ENCODE results near the gene ASXL2.

The ASXL2 gene

DNA sequence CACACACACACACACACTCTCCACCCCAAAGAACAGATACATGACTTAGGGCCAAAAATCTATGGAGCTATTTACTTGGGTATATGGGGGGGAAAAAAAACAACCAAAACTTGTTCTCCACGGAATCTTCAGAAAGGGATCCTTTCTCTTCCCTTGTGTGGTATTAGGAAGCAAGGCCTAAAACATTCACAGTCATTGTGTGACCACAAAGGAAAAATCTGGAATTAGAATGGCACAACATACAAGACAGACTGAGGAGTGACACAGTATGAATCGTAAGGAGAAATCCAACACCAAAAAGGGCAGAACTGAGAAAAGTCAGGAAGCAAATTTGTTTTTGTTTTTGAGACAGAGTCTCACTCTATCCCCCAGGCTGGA, 70.3 kb downstream of the ASXL2 start:
- DNase-seq (ENCODE audit: low read depth in 2 of 3, low spot score in 2 of 3), result no peak

DNA sequence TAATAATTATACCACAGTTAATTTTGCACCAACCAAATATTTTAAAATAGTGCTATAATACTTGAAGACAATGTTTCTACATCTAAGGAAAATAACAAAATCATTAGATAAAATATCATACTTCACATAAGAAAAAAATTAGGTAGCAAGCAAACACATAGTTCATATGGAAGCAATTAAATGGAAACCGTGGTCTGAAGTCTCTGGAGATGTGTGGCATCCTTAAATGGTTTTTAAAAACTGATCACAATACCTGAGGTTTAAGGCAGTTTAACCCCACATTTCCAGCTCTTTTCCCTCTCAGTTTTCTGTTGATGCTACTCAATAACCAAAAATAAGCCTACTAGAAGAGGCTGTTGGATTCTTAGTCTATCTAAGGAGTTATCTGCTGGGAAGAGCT, 71.3 kb downstream of the ASXL2 start:
- no peak for DNase-seq (ENCODE audit: low read depth in 2 of 3, low spot score in 2 of 3)

DNA sequence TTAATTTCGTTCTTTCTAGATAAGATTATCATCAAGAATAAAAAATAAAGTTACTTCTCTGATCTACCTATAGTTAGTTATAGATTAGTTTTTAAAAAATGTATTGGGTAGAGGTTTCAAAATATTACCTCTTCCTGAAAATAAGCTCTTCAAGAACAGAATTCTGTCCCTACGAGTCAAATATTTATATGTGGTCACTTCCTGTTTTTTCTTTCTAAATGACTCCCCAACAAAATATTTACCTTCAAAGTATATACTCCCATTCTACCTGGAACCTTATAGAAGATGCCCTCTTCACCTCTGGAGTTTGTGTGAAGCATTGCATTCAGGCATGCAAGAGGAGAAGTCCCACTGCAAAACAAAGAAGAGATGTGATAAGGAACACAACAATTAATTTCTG, 72.3 kb downstream of the ASXL2 start:
- no peak for DNase-seq (ENCODE audit: low read depth in 2 of 3, low spot score in 2 of 3)

DNA sequence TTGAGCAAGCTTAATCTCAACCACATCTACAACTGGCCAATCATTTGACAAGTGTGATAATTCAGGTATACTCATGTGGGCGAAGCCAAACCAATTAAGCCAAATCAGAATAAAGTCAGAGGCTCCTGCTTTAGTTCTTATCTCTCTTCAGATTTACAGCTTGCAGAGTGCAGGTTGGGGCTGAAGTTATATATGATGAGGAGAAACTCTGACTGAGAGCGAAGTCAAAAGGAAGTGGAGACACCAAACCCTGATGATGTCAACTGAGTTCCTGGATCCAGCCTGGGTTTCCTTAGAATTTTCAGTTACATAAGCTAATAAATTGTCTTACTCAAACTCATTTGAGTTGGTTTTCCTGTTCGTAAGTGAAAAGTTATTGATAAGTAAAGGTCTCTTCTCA, 73.9 kb downstream of the ASXL2 start:
- DNase-seq (ENCODE audit: low read depth in 2 of 3, low spot score in 2 of 3), result no peak

DNA sequence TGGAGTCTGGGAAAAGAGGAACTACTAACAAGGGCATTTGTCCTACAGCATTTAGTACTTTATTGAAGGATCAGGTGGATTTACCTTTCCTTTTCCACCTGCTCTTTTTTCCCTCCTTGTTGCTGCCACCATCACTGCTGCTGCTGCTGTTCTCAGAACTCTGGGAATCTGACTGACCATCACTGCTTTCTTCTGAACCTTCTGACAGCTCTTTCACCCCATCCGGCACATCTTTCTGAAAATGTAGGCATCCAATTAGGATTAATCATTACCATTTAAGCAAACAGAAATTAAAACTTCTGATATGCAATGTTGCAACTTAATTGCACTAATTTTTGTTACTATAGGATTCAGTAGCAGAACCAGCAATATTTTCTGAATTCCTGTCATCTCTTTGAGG, 79.0 kb downstream of the ASXL2 start:
- DNase-seq (ENCODE audit: low read depth in 2 of 3, low spot score in 2 of 3), result no peak

DNA sequence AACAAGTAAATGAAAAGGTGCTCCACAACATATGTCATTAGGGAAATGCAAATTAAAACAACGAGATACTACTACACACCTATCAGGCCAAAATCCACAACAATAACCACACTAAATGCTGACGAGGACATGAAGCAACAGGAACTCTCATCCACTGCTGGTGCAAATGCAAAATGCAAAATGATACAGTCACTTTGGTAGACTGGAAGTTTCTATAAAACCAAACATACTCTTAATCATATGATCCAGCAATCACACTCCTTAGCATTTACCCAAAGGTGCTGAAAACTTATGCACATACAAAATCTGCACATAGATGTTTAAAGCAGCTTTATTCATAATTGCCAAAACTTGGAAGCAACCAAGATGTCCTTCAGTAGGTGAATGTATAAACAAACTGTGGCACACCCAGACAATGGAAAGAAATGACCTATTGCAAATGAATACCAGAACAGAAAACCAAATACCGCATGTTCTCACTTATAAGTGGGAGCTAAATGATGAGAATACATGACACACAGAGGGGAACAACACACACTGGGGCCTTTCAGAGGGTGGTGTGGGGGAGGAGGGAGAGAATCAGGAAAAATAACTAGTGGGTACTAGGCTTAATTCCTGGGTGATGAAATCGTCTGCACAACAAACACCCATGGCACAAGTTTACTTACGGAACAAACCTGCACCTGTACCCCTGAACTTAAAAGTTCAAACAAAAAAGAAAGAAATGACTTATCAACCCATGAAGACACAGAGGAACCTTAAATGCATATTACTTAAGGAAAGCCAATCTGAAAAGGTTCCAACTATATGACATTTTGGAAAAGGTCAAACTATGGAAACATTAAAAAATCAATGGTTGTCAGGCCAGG, 80.4 kb downstream of the ASXL2 start:
- no peak for DNase-seq (ENCODE audit: low read depth in 2 of 3, low spot score in 2 of 3)

DNA sequence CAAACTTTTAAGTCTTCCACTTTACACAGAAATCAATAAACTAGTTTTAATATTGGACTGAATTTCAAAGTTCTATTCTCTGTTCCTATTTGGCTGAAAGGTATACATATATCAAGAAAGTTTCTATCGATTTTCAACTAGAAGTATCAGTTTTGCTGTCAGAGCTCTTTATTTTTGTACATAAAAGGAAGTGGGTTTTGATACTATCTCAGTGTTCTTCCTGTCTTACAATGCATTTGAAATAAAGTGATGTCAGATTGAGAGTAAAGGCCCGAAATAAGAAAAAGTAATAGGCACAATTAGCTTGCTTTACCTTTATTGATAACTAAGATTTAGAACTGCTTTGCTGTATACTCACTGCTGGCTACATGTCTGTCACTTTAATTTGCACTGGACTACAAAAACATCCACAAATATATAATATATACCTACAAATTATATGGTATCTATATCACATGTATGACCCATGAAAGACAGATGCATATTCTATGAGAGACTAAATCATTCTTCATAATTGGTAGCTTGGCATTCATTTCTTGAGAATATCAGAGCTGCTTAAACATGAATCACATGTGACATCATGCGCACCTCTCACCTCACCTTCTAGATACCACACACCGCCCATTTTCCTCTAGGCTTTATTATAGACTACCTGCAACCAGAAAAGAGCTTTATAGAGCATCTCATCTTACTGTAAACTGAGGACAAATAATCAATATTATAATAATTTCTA, 83.6 kb downstream of the ASXL2 start:
- no peak for DNase-seq (ENCODE audit: low read depth in 2 of 3, low spot score in 2 of 3)

DNA sequence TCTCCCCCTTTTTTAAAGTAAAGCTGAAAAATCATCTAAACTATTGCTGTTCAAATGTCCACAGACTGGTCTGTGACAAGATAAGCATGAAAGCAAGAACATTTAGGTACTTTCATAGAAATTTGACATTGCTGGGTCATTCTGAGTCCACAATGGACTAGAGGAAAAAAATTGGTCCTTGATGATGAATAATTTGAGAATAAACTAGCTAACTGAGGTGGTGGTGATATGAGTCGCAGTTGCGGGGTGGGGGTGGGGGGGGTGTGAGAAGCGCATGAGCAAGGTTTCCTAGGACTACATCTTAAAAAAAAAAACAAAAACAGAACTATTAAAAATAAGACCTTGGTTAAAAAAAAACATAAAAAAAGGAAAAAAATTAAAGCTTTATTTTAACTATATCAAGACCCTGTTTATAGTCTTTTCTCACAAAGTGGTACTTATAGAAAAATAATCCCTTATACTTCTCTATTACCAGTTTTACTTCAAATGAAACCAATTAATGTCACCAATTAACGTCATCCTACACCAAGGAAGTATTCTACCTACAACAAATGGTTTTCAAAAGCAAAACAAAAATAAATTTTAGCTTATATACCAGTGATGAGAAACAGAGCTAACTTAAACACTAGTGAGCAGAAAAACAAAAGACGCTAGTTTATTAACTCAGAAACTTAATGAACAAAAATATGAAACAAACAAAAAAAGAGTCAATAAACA, 88.1 kb downstream of the ASXL2 start:
- no peak for DNase-seq (ENCODE audit: low read depth in 2 of 3, low spot score in 2 of 3)

DNA sequence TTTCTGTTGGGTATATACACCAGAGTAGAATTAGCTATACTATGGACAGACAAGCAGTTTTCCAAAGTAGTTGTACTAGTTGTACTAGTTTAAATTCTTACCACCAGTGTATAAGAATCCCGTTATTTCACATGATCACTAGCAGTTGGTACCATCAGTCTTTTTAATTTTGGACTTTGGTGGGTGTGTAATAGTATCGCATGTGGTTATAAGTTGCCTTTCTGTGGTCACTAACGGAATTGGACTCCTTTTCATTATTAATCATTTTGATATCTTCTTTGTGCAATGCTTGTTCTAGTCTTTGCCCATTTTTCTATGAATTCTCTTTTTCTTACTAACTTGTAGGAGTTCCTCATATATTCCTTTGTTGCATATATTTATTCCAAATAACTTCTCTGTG, 89.8 kb downstream of the ASXL2 start:
- no peak for DNase-seq (ENCODE audit: low read depth in 2 of 3, low spot score in 2 of 3)

DNA sequence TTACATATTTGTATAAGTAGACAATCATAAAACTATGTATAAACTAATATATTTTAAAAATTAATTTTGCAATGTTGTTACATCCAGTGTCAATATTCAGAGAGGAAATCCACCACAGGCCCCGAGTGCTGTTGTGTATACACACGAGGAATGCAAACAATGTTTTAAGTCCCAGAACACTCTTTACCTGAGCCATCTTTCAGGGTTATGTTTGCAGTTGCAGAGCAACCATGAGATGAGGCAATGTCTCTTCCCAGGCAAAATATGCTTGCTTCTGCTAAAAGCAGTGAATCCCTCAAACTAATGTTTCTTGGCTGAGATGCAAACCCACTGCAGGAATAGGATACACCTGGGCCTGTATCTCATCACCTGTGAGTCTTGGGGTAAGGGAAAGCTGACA, 91.3 kb downstream of the ASXL2 start:
- DNase-seq (ENCODE audit: low read depth in 2 of 3, low spot score in 2 of 3), result no peak

DNA sequence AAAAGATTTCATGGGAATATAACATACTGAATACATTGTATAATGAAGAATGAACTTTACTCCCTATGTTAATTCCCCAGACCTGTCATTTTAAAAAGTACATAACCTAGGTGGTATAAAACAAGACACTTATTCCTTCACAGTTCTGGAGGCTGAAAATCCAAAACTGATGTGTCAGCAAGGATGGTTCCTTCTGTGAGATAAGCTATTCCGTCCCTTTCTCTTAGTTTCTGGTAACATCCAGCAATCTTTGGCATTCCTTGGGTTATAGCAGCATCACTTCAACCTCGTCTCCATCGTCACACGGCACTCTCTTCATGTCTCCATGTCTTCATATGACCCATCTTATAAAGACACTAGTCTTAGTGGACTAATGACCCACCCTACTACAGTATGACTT, 93.9 kb downstream of the ASXL2 start:
- no peak for DNase-seq (ENCODE audit: low read depth in 2 of 3, low spot score in 2 of 3)

DNA sequence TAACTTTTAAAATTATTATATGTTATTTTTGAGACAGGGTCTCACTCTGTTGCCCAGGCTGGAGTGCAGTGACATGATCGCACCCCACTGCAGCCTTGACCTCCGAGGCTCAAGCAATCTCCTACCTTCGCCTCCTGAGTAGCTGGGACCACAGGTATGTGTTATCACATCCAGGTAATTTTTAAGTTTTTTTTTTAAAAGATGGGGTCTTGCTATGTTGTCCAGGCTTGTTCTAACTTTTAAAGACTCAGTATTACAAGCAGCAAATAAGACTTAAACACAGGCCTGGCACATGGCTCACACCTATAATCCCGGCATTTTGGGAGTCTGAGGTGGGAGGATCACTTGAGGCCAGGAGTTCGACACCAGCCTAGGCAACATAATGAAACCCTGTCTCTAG, 101.2 kb downstream of the ASXL2 start:
- DNase-seq (ENCODE audit: low read depth in 2 of 3, low spot score in 2 of 3), result no peak

DNA sequence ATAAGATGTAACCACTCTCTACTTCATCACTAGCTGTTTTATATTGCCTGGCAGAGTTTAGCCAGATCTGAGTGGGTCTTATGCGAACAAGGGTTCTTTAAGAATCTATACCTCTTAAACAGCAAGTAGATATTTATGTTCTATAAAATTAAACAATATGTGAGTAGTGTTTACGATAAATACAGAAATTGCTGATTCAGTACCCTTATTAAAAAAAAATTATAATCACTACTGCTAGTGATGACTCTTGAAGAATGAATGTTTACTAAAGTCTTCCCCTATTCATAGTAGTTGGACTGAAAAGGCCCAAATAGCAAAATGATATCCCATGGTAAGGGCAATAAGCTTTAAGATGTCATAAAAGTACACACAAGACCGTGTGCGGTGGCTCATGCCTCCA, 106.2 kb downstream of the ASXL2 start:
- no peak for DNase-seq (ENCODE audit: low read depth in 2 of 3, low spot score in 2 of 3)

DNA sequence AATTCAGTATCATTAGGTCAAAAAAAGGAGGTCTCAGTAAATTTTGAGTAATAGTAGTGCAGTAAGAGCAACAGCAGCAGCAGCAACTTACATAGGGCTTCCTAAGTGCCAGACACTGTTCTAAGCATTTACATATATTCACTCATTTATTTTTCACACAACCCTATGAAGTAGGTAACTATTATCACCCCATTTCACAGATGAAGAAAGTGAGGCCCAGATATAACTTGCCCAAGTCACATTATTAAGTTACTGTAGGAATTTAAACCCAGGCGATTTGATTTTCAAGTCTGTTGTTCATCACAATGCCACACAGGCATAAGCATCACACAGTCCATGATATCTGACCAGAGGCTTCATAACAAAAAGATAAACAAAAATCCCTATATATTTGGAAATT, 114.7 kb downstream of the ASXL2 start:
- DNase-seq (ENCODE audit: low read depth in 2 of 3, low spot score in 2 of 3), result no peak

DNA sequence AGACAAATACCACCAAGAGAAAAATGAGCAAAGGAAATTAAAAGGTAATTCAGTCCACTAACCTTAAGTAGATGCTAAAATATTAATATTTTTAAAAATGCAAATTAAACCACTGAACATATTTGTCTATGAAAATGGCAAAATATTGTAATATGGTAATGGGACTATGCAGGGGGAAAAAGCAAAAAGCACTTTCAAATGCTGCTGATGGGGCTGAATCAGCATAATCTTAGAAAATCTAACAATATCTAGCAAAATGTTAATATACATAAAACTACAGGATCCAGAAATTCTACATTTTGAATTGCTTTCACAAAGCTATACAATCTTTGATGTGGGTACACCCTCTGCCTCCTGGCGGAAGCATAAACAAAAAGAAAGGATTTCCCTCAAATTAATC, 118.0 kb downstream of the ASXL2 start:
- DNase-seq (ENCODE audit: low read depth in 2 of 3, low spot score in 2 of 3), result no peak

DNA sequence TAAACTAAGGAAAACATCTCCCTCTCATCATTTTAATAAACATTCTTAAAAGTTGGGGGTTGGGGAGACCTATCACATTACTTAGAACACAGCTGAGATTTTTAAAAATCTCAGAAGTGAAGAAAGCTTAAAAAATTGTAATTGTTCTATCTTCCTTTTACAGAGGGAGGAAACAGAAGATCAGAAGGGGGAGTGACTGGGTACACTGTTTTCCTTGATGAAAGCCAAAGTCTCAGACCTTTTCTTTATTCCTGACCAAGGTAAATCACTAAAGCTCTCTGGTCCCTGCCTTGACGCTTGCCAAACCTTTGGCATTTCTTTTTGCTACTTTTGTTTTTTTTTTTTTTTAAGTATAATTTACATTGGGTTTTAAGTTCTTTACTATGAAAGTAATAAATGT, 119.9 kb downstream of the ASXL2 start:
- no peak for DNase-seq (ENCODE audit: low read depth in 2 of 3, low spot score in 2 of 3)

DNA sequence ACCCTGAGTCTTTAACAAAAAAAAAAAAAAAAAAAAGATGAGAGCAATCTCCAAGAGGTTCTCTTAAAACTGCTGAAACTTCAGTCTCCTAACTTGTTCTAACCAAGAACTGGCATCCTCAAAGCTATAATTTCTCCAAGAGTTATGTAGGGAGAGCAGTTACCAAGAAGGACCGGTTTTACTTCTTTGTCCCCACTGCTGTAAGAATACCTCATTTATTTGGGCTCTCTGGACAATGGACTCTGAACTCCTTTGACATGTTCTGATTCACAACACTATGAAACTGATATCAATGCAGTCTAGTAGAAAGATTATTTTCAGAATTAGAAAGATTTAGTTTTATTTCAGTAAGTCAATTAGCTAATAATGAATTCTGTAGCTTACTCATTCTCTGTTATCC, 120.4 kb downstream of the ASXL2 start:
- DNase-seq (ENCODE audit: low read depth in 2 of 3, low spot score in 2 of 3), result no peak

DNA sequence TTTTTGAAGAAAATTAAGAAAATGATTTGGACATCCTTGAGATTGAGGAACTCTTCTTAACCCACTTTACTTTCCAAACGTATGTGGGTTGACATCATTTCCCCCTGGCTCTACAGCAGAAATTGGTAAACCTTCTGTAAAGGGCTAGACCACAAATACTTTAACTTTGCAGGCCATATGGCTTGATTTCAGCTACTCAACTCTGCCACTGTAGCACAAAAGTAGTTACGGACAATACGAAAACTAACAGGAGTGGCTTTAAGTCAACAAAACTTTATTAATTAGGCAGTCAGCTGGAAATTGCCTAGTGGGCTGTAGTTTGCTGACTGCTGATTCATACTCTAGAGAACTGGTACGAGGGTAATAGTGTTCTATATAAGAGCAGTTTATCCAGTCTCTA, 121.8 kb downstream of the ASXL2 start:
- DNase-seq (ENCODE audit: low read depth in 2 of 3, low spot score in 2 of 3), result no peak

DNA sequence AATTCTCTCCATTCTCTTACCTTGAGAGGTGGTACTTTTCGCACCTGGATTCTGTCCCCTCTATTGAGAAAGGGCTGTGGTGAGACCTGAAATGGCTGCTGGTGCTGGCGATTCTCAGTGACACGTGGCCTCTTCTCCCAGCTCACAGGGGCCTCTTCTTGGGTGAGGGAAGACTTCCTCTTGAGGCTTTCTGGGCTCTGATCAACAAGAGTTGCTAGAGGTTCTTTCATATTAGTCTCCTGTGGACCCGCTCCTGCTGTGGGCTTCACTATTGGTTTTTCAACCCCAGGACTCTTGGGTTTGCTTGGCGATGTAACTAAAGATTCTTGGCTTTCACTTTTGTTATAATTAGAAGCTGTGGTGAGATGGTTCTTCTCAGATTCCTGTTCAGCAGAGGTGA, 128.6 kb downstream of the ASXL2 start:
- no peak for DNase-seq (ENCODE audit: low read depth in 2 of 3, low spot score in 2 of 3)

DNA sequence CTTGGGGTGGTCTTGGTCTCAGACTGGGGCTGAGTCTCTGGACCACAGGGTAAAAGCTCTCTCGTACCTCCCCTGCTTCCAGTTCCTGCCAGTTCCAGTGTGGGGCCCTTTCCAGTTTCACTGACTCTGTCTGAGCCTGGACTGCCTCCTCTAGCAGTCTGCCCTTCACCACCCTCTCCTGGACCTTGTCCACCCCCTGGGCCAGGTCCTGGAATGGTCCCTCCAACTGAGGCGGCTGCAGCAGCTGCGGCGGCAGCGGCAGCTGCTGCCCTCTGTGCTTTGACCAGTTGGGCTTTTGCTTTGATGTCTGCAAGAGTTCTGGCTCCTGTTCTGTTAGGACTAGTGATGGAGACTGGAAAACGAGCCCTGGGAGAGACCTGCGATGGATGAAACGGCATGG, 134.2 kb downstream of the ASXL2 start:
- DNase-seq (ENCODE audit: low read depth in 2 of 3, low spot score in 2 of 3), result no peak

DNA sequence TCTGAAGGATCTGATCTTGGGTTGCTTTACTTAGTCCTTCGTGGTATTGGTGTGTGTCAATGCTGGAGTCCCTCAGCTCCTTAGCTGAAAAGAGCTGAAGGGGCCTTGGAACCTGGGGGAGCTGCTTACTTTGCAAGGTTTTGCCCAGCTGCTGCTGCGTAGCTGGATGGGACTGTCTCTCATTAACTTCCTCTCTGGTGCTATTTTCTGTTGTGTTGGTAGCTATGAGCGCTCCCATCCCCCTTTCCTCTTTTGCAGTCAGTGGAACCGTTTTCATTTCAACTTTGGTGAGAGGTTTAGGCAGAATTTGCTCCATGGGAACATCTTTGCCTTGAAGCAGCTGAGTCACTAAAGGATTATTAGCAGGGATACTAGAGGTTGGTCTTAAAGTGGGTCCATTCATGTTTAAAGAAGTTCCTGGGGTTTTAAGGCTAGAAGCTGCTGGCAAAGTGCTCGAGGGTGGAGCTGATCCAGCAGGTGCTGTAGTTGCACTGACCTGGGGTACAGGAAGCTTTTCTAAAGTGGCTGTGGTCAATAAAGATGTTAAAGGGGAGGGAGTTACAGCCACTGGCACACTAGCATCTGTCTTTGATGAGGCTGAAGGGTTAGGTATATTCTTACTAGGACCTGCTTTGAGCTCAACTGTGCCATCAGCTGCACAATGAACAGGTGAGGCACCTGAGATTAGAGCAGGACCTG, 135.0 kb downstream of the ASXL2 start:
- DNase-seq (ENCODE audit: low read depth in 2 of 3, low spot score in 2 of 3), result no peak

DNA sequence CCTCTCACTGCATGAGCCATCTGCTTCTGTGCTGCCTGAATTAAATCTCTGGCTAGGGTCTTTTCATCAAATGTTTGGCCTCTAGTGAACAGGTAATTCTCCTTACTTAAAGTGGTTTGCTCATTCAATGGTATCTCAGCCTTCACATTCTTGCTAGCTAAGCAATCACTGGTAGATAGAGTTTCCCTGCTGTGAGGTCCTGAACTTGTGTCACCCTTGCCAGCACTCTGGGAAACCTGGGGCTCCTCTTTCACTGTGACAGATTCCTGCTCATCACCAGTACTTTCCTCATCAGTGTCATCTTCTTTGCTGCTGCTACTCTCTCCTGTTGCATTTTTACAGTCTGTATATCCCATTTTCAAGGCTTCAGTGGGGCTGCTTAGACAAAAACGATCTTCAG, 135.8 kb downstream of the ASXL2 start:
- DNase-seq (ENCODE audit: low read depth in 2 of 3, low spot score in 2 of 3), result no peak
